COLO668 (cell line): Measurements from ENCODE around the gene LRRC39.
A peak's percentile ranks its signal among the peaks of the same experiment; 100 is the strongest.

ENCODE experiments used
- DNase-seq: peaks from one replicate; lab custom pipeline; 2025; ENCODE audit not compliant: unreplicated experiment; lab: John Stamatoyannopoulos, UW

The LRRC39 gene

DNA sequence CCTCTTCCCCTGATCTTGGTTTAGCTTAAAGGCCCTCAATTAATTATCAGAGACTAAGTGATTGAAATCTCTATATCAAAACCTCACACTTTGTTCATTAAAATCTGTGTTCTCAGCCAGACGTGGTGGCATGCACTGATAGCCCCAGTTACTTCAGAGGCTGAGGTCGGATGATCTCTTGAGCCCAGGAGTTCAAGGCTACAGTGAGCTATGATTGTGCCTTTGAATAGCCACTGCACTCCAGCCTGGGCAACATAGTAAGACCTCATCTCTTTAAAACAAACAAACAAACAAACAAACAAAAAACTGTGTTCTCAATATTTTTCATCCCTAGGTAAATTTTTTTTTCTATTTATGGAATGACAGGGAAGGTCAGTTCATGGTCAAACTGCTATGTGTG is 26.4 kb downstream of the LRRC39 start:
- no peak for DNase-seq

GRCh38 chr1:100147875-100148274 is 30.2 kb downstream of the LRRC39 start:
- no peak for DNase-seq

GRCh38 chr1:100146958-100147357 is 31.1 kb downstream of the LRRC39 start:
- DNase-seq = no peak

DNA sequence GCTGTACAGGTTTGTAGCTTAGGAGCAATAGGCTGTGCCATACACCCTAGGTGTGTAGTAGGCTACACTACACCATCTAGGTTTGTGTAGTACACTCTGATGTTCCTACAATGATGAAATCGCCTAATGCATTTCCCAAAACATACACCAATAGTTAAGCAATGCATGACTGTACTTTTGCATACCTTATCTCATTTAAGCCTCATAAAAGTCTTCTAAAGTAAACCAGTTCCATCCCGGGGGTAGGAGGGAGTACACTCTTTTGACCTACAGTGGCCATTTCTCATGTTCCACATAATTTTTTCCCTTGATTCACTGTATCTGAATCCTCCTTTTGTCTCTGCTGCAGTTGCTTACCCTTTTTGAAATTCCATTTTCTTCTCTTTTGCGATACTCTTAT is 32.9 kb downstream of the LRRC39 start:
- no peak for DNase-seq

DNA sequence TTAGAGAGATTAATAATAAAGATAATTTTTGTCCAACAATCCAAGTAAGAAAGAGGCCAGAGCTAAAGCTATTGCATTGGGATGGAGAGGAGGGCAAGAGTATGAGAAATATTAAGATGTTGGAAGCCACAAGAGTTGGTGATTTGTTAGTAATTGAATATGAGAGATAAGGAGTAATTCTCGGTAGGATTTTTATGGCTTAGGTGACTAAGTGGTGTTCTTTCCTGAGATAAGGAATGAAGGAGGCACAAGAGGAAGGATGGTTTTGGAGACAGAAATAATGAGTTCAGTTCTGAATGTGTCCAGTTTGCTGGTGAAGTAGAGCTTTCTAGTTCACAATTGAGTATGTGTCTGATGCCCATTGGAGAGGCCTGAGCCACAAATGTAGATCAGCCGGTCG is 35.7 kb downstream of the LRRC39 start:
- no peak for DNase-seq

DNA sequence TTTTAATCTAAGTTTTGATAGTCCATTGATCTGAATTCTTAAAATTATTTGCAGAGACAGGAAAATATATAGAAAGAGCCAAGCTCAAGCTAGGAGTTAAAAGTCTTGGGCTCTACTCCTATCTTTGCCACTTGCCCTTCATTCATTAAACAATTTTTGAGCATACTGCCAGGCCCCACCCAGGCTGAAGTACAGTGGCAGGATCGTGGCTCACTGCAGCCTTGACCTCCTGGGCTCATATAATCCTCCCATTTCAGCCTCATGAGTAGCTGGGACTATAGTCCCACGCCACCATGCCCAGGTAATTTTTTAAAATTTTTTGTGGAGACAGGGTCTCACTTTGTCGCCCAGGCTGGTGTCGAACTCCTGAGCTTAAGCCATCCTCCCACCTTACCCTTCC is 36.9 kb downstream of the LRRC39 start:
- no peak for DNase-seq

DNA sequence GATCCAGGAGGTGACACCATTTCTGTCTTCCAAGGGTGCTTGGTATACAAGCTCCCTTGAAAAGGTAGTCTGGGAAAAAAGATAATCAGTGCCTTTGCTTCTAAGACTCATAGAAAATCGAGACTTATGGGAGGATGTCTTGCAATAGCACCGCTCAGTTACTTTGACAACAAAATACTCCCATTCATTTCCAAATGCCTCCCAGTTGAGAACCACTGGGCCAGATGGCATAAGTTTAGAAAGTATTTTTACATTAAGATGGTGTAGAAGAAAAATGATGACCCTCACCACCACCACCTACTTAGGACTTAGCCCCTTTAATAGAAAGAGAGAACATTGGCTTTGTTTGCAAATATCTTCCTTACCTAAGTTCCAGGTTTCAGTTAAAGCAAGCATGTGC is 40.5 kb downstream of the LRRC39 start:
- DNase-seq = no peak

DNA sequence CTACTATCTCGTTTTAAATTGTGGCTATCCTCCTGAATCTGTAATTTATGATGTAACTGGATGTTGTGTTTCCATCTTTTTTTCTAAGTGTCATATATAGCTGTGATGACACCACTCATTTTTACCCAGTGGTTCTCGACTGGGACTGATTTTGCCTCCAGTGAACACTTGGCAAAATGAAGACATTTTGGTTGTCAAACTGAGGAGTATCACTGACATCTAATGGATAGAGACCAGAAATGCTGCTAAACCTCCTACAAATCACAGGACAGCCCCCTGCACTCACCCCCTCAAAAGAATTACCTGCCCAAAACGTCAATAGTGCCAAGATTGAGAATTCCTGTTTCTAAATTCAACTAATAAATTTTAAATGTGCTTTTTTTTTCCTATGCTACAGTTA is 43.2 kb downstream of the LRRC39 start:
- no peak for DNase-seq

GRCh38 chr1:100132566-100133477 is 45.2 kb downstream of the LRRC39 start, which contains the start of the genes SASS6 and TRMT13:
Gene SASS6, minus strand, starts transcription at chr1:100132930. Its CDS starts 116 bp downstream, at chr1:100132814.
Gene TRMT13, plus strand, starts transcription at chr1:100133163. Its CDS starts 6 bp downstream, at chr1:100133169.
- DNase-seq = peak; percentile 97

GRCh38 chr1:100131623-100132022 is 46.4 kb downstream of the LRRC39 start:
- no peak for DNase-seq

DNA sequence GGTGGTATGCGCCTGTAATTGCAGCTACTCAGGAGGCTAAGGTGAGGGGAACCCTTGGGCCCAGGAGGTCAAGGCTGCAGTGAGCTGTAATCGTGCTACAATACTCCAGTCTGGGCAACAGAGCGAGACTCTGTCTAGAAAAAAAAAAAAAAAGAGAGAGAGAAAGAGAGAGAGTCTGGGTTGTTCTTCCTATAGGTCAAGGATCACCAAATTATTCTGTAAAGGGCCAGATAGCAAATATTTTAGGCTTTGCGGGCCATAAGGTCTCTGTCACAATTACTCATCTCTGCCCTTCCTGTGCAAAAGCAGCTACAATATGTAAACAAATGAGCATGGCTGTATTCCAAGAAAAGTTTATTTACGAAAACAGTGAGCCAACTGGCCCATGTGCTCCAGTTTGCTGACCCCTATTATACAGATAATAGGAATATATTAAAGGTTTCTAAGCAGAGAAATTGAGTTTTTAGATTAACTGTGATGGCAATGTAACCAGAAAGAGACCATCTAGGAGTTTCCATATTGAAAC is 47.4 kb downstream of the LRRC39 start:
- no peak for DNase-seq

DNA sequence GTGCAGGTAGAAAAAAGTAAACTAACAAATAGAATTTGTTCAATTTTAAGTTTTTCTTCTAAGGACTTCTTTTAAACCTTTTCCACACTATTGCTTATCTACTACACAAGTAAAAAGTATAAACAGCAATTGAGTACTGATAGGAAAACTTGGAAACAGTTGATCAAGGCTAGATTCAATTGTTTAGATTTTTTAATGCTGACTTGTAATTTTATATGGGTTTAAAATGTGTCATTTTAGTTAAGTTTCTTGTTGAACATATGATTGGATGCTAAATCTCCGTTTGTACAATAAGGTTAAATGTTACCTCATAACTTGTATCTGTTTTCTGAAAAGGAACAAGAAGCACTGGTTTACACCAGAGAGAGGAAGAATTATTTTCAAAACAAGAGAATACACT is 50.8 kb downstream of the LRRC39 start:
- DNase-seq = no peak

DNA sequence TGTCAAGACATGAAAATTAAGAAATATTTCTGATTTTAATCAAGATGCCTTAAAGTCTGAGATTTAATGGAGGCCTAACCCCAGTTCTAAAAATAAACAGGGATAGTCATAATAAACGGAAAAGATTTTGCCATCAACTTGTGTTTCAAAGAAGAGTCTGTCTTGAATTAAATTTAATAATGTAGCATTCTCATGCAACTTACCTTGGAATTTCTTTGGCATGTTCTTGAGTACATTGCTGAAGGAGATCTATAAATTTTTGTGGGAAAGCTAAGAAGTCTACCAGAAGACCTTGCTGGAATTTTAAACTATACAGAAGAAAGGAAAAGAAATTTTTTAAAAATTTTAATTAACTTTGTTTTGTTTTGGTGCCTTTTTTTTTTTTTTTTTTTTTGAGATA is 55.9 kb downstream of the LRRC39 start:
- no peak for DNase-seq

- DNase-seq = no peak
Measured at GRCh38 chr1:100115524-100115923, 62.5 kb downstream of the LRRC39 start.

GRCh38 chr1:100109554-100110066 is 68.4 kb downstream of the LRRC39 start:
- no peak for DNase-seq

DNA sequence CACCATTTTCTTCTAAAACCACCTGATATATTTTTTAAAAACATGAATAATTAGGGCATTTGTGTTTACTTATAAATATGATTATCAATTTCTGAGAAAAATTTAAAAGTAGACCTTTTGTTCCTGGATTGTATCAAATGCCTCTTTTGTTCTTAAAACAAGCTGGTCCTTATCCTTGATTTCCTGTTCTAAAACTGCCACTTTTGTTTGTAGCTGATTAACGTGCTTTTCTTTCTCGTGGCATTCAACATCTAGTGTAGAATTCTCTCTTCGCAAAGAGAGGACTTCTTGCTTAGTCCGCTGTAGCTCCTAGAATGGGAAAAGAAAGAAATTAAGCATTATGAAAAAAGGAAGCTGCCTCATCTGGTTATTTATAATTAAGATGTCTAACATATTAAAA is 70.4 kb downstream of the LRRC39 start:
- DNase-seq = no peak

DNA sequence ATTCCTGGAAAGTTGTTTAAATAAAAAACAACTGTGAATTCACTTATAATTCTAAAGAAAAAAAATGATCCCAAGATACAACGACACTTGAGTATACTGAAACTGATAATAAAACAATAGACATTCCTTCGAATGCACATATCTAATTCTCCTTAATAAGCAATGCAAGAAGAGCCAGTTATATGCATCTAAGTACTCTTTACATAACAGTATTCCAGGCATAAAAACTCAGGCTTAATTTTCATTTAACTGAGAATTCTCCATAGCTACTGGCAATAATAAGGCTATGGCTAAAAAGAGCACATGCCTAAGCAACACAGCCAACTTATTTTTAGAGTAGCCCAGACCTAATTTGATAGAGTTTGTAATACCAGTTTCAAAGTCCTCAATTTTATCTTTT is 76.5 kb downstream of the LRRC39 start:
- no peak for DNase-seq

GRCh38 chr1:100100202-100100601 is 77.9 kb downstream of the LRRC39 start:
- no peak for DNase-seq
